GM23338 (cell line): ENCODE results near the gene COX7A1. TPM values are rescaled to one million over a fixed set of nuclear protein-coding genes. Genes with fewer than 3 reads are reported as not detected.
A peak's percentile ranks its signal among the peaks of the same experiment; 100 is the strongest.

Experiments
- ATAC-seq: fragments of 200-7000 bp; cut with Tn5 transposase; 3 replicates; pipeline ENCODE4 v1.9.1; 2020
- DNase-seq: peaks from one replicate; pipeline ENCODE4 v3.0.0-alpha.2; 2015; ENCODE audit warnings: low spot score
- H2AFZ ChIP-seq: fragments of 200-600 bp; sonication (generic); 2 replicates; pipeline ENCODE4 v1.8.0; 2016; ENCODE audit warnings: antibody characterized with exemption, mild to moderate bottlenecking, moderate library complexity
- H3F3A ChIP-seq: fragments of 200-600 bp; sonication (generic); replicated peaks from 2 replicates; pipeline ENCODE4 v1.8.0; 2017; ENCODE audit warnings: antibody characterized with exemption, mixed run types, low read depth
- H3K27ac ChIP-seq: fragments of 200-600 bp; sonication (generic); 2 replicates; pipeline ENCODE4 v1.6.1; 2016; ENCODE audit warnings: low read depth
- H3K27me3 ChIP-seq: fragments of 200-600 bp; sonication (generic); 2 replicates; pipeline ENCODE4 v1.8.0; 2016; ENCODE audit warnings: mild to moderate bottlenecking, mixed run types, moderate library complexity; ENCODE audit not compliant: insufficient read depth
- H3K36me3 ChIP-seq: fragments of 200-600 bp; sonication (generic); 2 replicates; pipeline ENCODE4 v1.8.0; 2016; ENCODE audit warnings: mild to moderate bottlenecking; ENCODE audit not compliant: insufficient read depth
- H3K4me1 ChIP-seq: fragments of 200-600 bp; sonication (generic); 2 replicates; pipeline ENCODE4 v1.8.0; 2016; ENCODE audit warnings: mild to moderate bottlenecking, moderate library complexity; ENCODE audit not compliant: insufficient read depth
- H3K4me2 ChIP-seq: fragments of 200-600 bp; sonication (generic); 2 replicates; pipeline ENCODE4 v1.7.1; 2017; ENCODE audit warnings: mixed run types
- H3K4me3 ChIP-seq: fragments of 200-600 bp; sonication (generic); 2 replicates; pipeline ENCODE4 v1.6.1; 2016; ENCODE audit warnings: mixed run types
- H3K79me2 ChIP-seq: fragments of 200-600 bp; sonication (generic); replicated peaks from 2 replicates; pipeline ENCODE4 v1.8.0; 2017; ENCODE audit warnings: mild to moderate bottlenecking; ENCODE audit not compliant: insufficient read depth
- H3K9me2 ChIP-seq: fragments of 200-600 bp; sonication (generic); 2 replicates; pipeline ENCODE4 v1.8.0; 2017; ENCODE audit not compliant: insufficient read depth
- H4K20me1 ChIP-seq: fragments of 200-600 bp; sonication (generic); replicated peaks from 2 replicates; pipeline ENCODE4 v1.8.0; 2017; ENCODE audit warnings: mild to moderate bottlenecking; ENCODE audit not compliant: insufficient read depth
- H3K27ac Mint-ChIP-seq: 2 replicates; pipeline ENCODE4 v1.8.0; 2020; ENCODE audit warnings: inconsistent platforms, mild to moderate bottlenecking, moderate library complexity, mixed read lengths
- H3K27me3 Mint-ChIP-seq: 3 replicates; pipeline ENCODE4 v1.8.0; 2022; ENCODE audit warnings: low read depth, mild to moderate bottlenecking, moderate library complexity, mixed read lengths, inconsistent platforms; ENCODE audit not compliant: insufficient read depth, poor library complexity
- H3K36me3 Mint-ChIP-seq: 3 replicates; pipeline ENCODE4 v1.8.0; 2021; ENCODE audit warnings: low read depth, mild to moderate bottlenecking, inconsistent platforms, moderate library complexity, mixed read lengths
- H3K4me1 Mint-ChIP-seq: 3 replicates; pipeline ENCODE4 v1.8.0; 2020; ENCODE audit warnings: mild to moderate bottlenecking, inconsistent platforms, mixed read lengths
- H3K4me3 Mint-ChIP-seq: 3 replicates; pipeline ENCODE4 v1.8.0; 2021; ENCODE audit warnings: moderate library complexity, mild to moderate bottlenecking, inconsistent platforms, mixed read lengths
- H3K9me3 Mint-ChIP-seq: 3 replicates; pipeline ENCODE4 v1.8.0; 2020; ENCODE audit warnings: moderate library complexity, mild to moderate bottlenecking, inconsistent platforms, mixed read lengths
- CREB1 ChIP-seq: fragments of 250-450 bp; sonication (Bioruptor Pico); IDR thresholded peaks from 2 replicates; pipeline ENCODE4 v1.5.0; 2020; ENCODE audit warnings: low read depth, mild to moderate bottlenecking, moderate library complexity
- CTCF ChIP-seq, 2 experiments: fragments of 200-600 bp in 1 of 2; sonication (generic) in 1 of 2; conservative IDR thresholded peaks; 2 replicates each; pipeline versions ENCODE4 v1.5.1 to v1.6.1; 2016 to 2017; ENCODE audit warnings: antibody characterized with exemption in 2 of 2, low read depth in 2 of 2, mild to moderate bottlenecking in 2 of 2, moderate library complexity in 1 of 2
- ETS1 ChIP-seq: IDR thresholded peaks from 2 replicates; pipeline ENCODE4 v1.6.1; 2016; ENCODE audit warnings: antibody characterized with exemption
- EZH2 ChIP-seq: fragments of 200-600 bp; sonication (generic); IDR thresholded peaks from one replicate; pipeline ENCODE4 v1.8.0; 2017; ENCODE audit warnings: antibody characterized with exemption, mild to moderate bottlenecking, low read depth; ENCODE audit not compliant: unreplicated experiment
- EZH2phosphoT487 ChIP-seq: fragments of 200-600 bp; sonication (generic); IDR thresholded peaks from one replicate; pipeline ENCODE4 v1.8.1; 2018; ENCODE audit warnings: antibody characterized with exemption; ENCODE audit not compliant: unreplicated experiment
- JUNB ChIP-seq: IDR thresholded peaks from one replicate; pipeline ENCODE4 v1.6.1; 2016; ENCODE audit warnings: antibody characterized with exemption; ENCODE audit not compliant: unreplicated experiment
- NANOG ChIP-seq: IDR thresholded peaks from 2 replicates; pipeline ENCODE4 v1.6.1; 2016; ENCODE audit warnings: antibody characterized with exemption, borderline replicate concordance
- POLR2AphosphoS5 ChIP-seq: IDR thresholded peaks from 2 replicates; pipeline ENCODE4 v1.6.1; 2016; ENCODE audit warnings: antibody characterized with exemption, low read depth
- REST ChIP-seq: IDR thresholded peaks from one replicate; pipeline ENCODE4 v1.6.1; 2018; ENCODE audit warnings: antibody characterized with exemption; ENCODE audit not compliant: unreplicated experiment
- STAT1 ChIP-seq: IDR thresholded peaks from one replicate; pipeline ENCODE4 v1.6.1; 2016; ENCODE audit warnings: antibody characterized with exemption; ENCODE audit not compliant: unreplicated experiment
- ZNF114 ChIP-seq: fragments of 250-450 bp; sonication (Bioruptor Pico); IDR thresholded peaks from 2 replicates; pipeline ENCODE4 v1.5.0; 2020; ENCODE audit warnings: mild to moderate bottlenecking, moderate library complexity
- ZNF331 ChIP-seq: fragments of 250-450 bp; sonication (Bioruptor Pico); IDR thresholded peaks from 2 replicates; pipeline ENCODE4 v1.5.0; 2020; ENCODE audit warnings: low read depth, mild to moderate bottlenecking, moderate library complexity
- ZNF462 ChIP-seq: fragments of 250-450 bp; sonication (Bioruptor Pico); IDR thresholded peaks from 2 replicates; pipeline ENCODE4 v1.5.0; 2020; ENCODE audit warnings: mild to moderate bottlenecking, moderate library complexity
- polyA plus RNA-seq: library from polyadenylated mRNA; unstranded; fragments of >200 nt; fragmentation: Nextera tagmentation; extraction: Ambion mirVana; gene quantifications from 2 replicates; pipeline ENCODE4 v1.2.1, GENCODE V29; 2016
- total RNA-seq: library from RNA; depleted of rRNA; stranded (reverse); fragments of >200 nt; shearing (Covaris generic); gene quantifications from 2 replicates; pipeline ENCODE4 v1.2.3, GENCODE V29; 2014

The COX7A1 gene
- total and polyA plus RNA-seq, 2 experiments from 2014 or later: 0.52 to 5.5 TPM

GRCh38 chr19:36183245-36183628 lies 31.0 kb upstream of the COX7A1 start:
- Histone ChIP-seq H3K4me1 (no peaks in the 10 kb centered on the region), H3K4me3 (no peak overlapping the region), H4K20me1 (no peaks in the 10 kb centered on the region), H3K9me2 (no peaks in the 10 kb centered on the region), H2AFZ (no peak overlapping the region), H3F3A (no peaks in the 10 kb centered on the region), H3K27me3 (no peaks in the 10 kb centered on the region), H3K79me2 (no peaks in the 10 kb centered on the region), H3K27ac (peak overlapping the region; percentile 51), H3K4me2 (no peak overlapping the region), H3K36me3 (no peaks in the 10 kb centered on the region)
- ATAC-seq: no peak; the same call in 1 of the 3 replicates
- DNase-seq: peak; percentile 58
- TF ChIP-seq STAT1 (no peak), NANOG (no peak), ZNF114 (no peak), EZH2phosphoT487 (no peak), ZNF331 (CRISPR knock-in tag) (no peak), CREB1 (CRISPR knock-in tag) (no peak), ZNF462 (no peak), POLR2AphosphoS5 (no peak), ETS1 (no peak), CTCF (conservative IDR thresholded peaks at IDR 0.05; ENCODE audit: low read depth in 2 of 2) (no peak), REST (no peak), EZH2 (no peak), JUNB (no peak)
- Mint-ChIP-seq H3K27me3 (peaks cover 2% of the 10 kb centered on the region), H3K4me1 (peaks cover 8% of the 10 kb centered on the region; the same call in 2 of the 3 replicates), H3K36me3 (no peaks in the 10 kb centered on the region), H3K9me3 (no peaks in the 10 kb centered on the region), H3K27ac (no peak overlapping the region), H3K4me3 (no peak overlapping the region)
